ENCODE data around the gene CARD10. TPM values are rescaled to one million over a fixed set of nuclear protein-coding genes. Genes with fewer than 3 reads are reported as not detected.

CARD10 gene
- total RNA-seq, 1 experiment from 2014 or later: 17.7 TPM

GRCh38 chr22:37507731-37508130 is 11.5 kb downstream of the CARD10 start:
- Histone ChIP-seq H2BK120ac (ENCODE audit: low read depth, low read length, poor library complexity, severe bottlenecking) (no peak overlapping the region), H4K5ac (ENCODE audit: insufficient read length, low read depth, low read length) (no peak overlapping the region), H2BK5ac (ENCODE audit: insufficient read length, low read length) (no peak overlapping the region), H3K9me3 (ENCODE audit: control insufficient read depth, low read depth, low read length) (no peaks in the 10 kb centered on the region), H3K79me2 (ENCODE audit: insufficient read depth, low read length) (no peaks in the 10 kb centered on the region), H4K91ac (ENCODE audit: insufficient read length, low read depth, low read length) (no peak overlapping the region), H3K56ac (ENCODE audit: insufficient read length, low read depth, low read length) (no peak overlapping the region), H4K8ac (replicated peaks; ENCODE audit: insufficient read length, low read depth, low read length) (no peak overlapping the region), H3K4me1 (ENCODE audit: insufficient read depth, low read length) (no peaks in the 10 kb centered on the region), H2BK20ac (ENCODE audit: low read depth, low read length, poor library complexity, severe bottlenecking) (no peak overlapping the region), H2BK12ac (ENCODE audit: insufficient read length, low read depth, low read length) (no peak overlapping the region), H3K27me3 (ENCODE audit: insufficient read depth, low read length) (no peaks in the 10 kb centered on the region), H2BK15ac (ENCODE audit: low read depth, low read length) (no peak overlapping the region), H3K9ac (ENCODE audit: extremely low read depth, insufficient read length, low read length) (no peak overlapping the region), H3K4me2 (ENCODE audit: insufficient read depth, insufficient read length, low read length) (no peak overlapping the region), H3K18ac (ENCODE audit: insufficient read length, low read depth, low read length) (no peak overlapping the region), H3T11ph (ENCODE audit: low read length) (no peak overlapping the region), H3K79me1 (ENCODE audit: insufficient read depth, low read depth, low read length, poor library complexity, severe bottlenecking) (no peaks in the 10 kb centered on the region), H3K14ac (ENCODE audit: insufficient read depth, low read length) (no peak overlapping the region), H3K23ac (ENCODE audit: insufficient read length, low read depth, low read length) (no peak overlapping the region), H2AFZ (ENCODE audit: low read length) (no peak overlapping the region), H3K23me2 (ENCODE audit: insufficient read length, low read depth, low read length, poor library complexity, severe bottlenecking) (no peaks in the 10 kb centered on the region), H2AK5ac (ENCODE audit: insufficient read length, low read length) (no peak overlapping the region), H3K27ac (ENCODE audit: insufficient read length, low read depth, low read length) (no peak overlapping the region), H3K4ac (ENCODE audit: low read depth, low read length) (no peak overlapping the region), H4K20me1 (ENCODE audit: control insufficient read depth, insufficient read depth, insufficient read length) (no peaks in the 10 kb centered on the region)
- Mint-ChIP-seq H3K9me3 (no peaks in the 10 kb centered on the region; a peak in 1 of 5 replicates), H3K36me3 (ENCODE audit: insufficient read depth in 1 of 3, low read depth in 3 of 3) (peaks cover 0 to 21% (median 13%) of the 10 kb centered on the region in 3 experiments; a peak in 3 of 7 replicates), H3K27ac (peak overlapping the region in 1 of 3 experiments; percentile 29; a peak in 3 of 7 replicates), H3K4me3 (no peak overlapping the region), H3K27me3 (ENCODE audit: low read depth) (no peaks in the 10 kb centered on the region), H3K4me1 (peaks cover 9 to 16% of the 10 kb centered on the region in 2 experiments)
- WGBS (ENCODE audit: extremely low coverage, insufficient read length, low lambda C conversion rate): no CpG with 5 or more reads among the region's 10 CpGs
- TF ChIP-seq CTCF (conservative IDR thresholded peaks at IDR 0.05): no peak
- no peak for DNase-seq
